ENCODE measurements around the gene ZNF827.

The ZNF827 gene

GRCh38 chr4:145822181-145822580, 116.4 kb downstream of the ZNF827 start:
- TF ChIP-seq CTCF (IDR thresholded peaks at IDR 0.05), result no peak

- TF ChIP-seq CTCF (IDR thresholded peaks at IDR 0.05), result no peak
Measured at GRCh38 chr4:145821766-145822165, 116.9 kb downstream of the ZNF827 start.

- TF ChIP-seq CTCF (IDR thresholded peaks at IDR 0.05), result no peak
Measured at GRCh38 chr4:145820407-145820806, 118.2 kb downstream of the ZNF827 start.

- TF ChIP-seq CTCF (IDR thresholded peaks at IDR 0.05), result no peak
Measured at GRCh38 chr4:145819853-145820181, 118.8 kb downstream of the ZNF827 start.

- no peak for TF ChIP-seq CTCF (IDR thresholded peaks at IDR 0.05)
Measured at GRCh38 chr4:145819101-145819852, 119.3 kb downstream of the ZNF827 start.

GRCh38 chr4:145818011-145818410, 120.6 kb downstream of the ZNF827 start:
- TF ChIP-seq CTCF (IDR thresholded peaks at IDR 0.05), result no peak

- no peak for TF ChIP-seq CTCF (IDR thresholded peaks at IDR 0.05)
Measured at GRCh38 chr4:145816091-145816490, 122.5 kb downstream of the ZNF827 start.

- TF ChIP-seq CTCF (IDR thresholded peaks at IDR 0.05), result no peak
Measured at GRCh38 chr4:145815626-145816025, 123.0 kb downstream of the ZNF827 start.
